B cell (primary cell): ENCODE measurements around the gene IL1R2. TPM values are rescaled to one million over a fixed set of nuclear protein-coding genes. Genes with fewer than 3 reads are reported as not detected.

ENCODE experiments used
- ATAC-seq: fragments of 200-7000 bp; cut with Tn5 transposase; one replicate; pipeline ENCODE4 v1.10.0; 2021; ENCODE audit warnings: low read depth, mild to moderate bottlenecking, moderate number of reproducible peaks, moderate library complexity
- CTCF ChIA-PET: fragments of 350-600 bp; sonication (Branson Sonifier 250); formaldehyde crosslinking; loops from one replicate; lab custom pipeline; 2021; ENCODE audit warnings: antibody characterized with exemption, inconsistent platforms; lab: Charles Lee
- POLR2A ChIA-PET: fragments of 350-600 bp; sonication (Branson Sonifier 250); formaldehyde crosslinking; loops from one replicate; lab custom pipeline; 2021; ENCODE audit warnings: antibody characterized with exemption; lab: Charles Lee
- DNase-seq: peaks from one replicate; pipeline ENCODE4 v3.0.0; 2013
- H2AFZ ChIP-seq: 2 replicates; pipeline ENCODE4 v1.6.1; 2012; ENCODE audit warnings: mild to moderate bottlenecking, low read depth, low read length; ENCODE audit not compliant: insufficient read depth, poor library complexity, severe bottlenecking
- H3K27ac ChIP-seq, 2 donors: 1 replicate in 1 of 2; 2 replicates in 1 of 2; pipeline ENCODE4 v1.5.1; 2012 to 2013; ENCODE audit warnings: low read length in 2 of 2, mild to moderate bottlenecking in 2 of 2, moderate library complexity in 1 of 2
- H3K27me3 ChIP-seq, 4 experiments: fragments of 200-600 bp in 1 of 4; sonication (generic) in 1 of 4; replicated peaks in 1 of 4; 1 replicate in 2 of 4; 2 replicates in 2 of 4; pipeline versions ENCODE4 v1.6.1 to v1.7.0; 2013 to 2016; ENCODE audit warnings: low read length in 3 of 4, mild to moderate bottlenecking in 2 of 4, mixed read lengths in 1 of 4, moderate library complexity in 1 of 4; ENCODE audit not compliant: insufficient read depth in 4 of 4, control insufficient read depth in 3 of 4; ENCODE audit errors: control extremely low read depth in 1 of 4
- H3K36me3 ChIP-seq, 2 experiments: replicated peaks in 1 of 2; 1 replicate in 1 of 2; 2 replicates in 1 of 2; pipeline versions ENCODE4 v1.6.1 to v1.7.1; 2013; ENCODE audit warnings: low read length in 1 of 2; ENCODE audit not compliant: insufficient read depth in 2 of 2, control insufficient read depth in 1 of 2; ENCODE audit errors: control extremely low read depth in 1 of 2, extremely low read depth in 1 of 2
- H3K4me1 ChIP-seq, 2 donors: fragments of 200-600 bp in 1 of 2; sonication (generic) in 1 of 2; 1 replicate in 1 of 2; 2 replicates in 1 of 2; pipeline versions ENCODE4 v1.5.1 to v1.6.1; 2013 to 2017; ENCODE audit warnings: low read length in 2 of 2; ENCODE audit not compliant: control insufficient read depth in 2 of 2, insufficient read depth in 2 of 2
- H3K4me2 ChIP-seq: replicated peaks from 2 replicates; pipeline ENCODE3; 2012; ENCODE audit warnings: mild to moderate bottlenecking, low read depth, low read length; ENCODE audit not compliant: poor library complexity, severe bottlenecking
- H3K4me3 ChIP-seq, 5 experiments: fragments of 200-600 bp in 1 of 5; sonication (generic) in 1 of 5; 1 replicate in 3 of 5; 2 replicates in 2 of 5; pipeline versions ENCODE4 v1.5.1 to v1.7.0; 2011 to 2016; ENCODE audit warnings: low read length in 4 of 5, mild to moderate bottlenecking in 4 of 5, low read depth in 2 of 5, control low read depth in 1 of 5, moderate library complexity in 1 of 5; ENCODE audit not compliant: insufficient read depth in 1 of 5; ENCODE audit errors: control extremely low read depth in 1 of 5, extremely low read depth in 1 of 5
- H3K79me2 ChIP-seq: fragments of 200-600 bp; sonication (generic); one replicate; pipeline ENCODE4 v1.6.0; 2016; ENCODE audit warnings: low read length; ENCODE audit not compliant: control insufficient read depth, insufficient read depth
- H3K9ac ChIP-seq: fragments of 200-600 bp; sonication (generic); 2 replicates; pipeline ENCODE4 v1.6.1; 2017; ENCODE audit warnings: mild to moderate bottlenecking, low read length, moderate library complexity
- H3K9me3 ChIP-seq, 3 donors: one replicate each; pipeline versions ENCODE4 v1.6.1 to v1.7.1; 2013; ENCODE audit warnings: low read length in 2 of 3; ENCODE audit not compliant: control insufficient read depth in 2 of 3, insufficient read depth in 1 of 3; ENCODE audit errors: control extremely low read depth in 1 of 3
- H4K20me1 ChIP-seq: 2 replicates; pipeline ENCODE4 v1.6.0; 2012; ENCODE audit warnings: mild to moderate bottlenecking, low read length; ENCODE audit not compliant: insufficient read depth, control insufficient read depth, poor library complexity, severe bottlenecking
- H3K27ac Mint-ChIP-seq: one replicate; pipeline ENCODE4 v1.8.0; 2021; ENCODE audit warnings: mixed read lengths
- H3K27me3 Mint-ChIP-seq: one replicate; pipeline ENCODE4 v1.8.0; 2021; ENCODE audit warnings: mixed read lengths
- H3K4me1 Mint-ChIP-seq: one replicate; pipeline ENCODE4 v1.8.0; 2021; ENCODE audit warnings: mixed read lengths
- H3K4me3 Mint-ChIP-seq: one replicate; pipeline ENCODE4 v1.8.0; 2021; ENCODE audit warnings: mixed read lengths
- H3K9me3 Mint-ChIP-seq: one replicate; pipeline ENCODE4 v1.8.0; 2022; ENCODE audit warnings: mixed read lengths; ENCODE audit not compliant: insufficient read depth
- CTCF ChIP-seq: fragments of 200-600 bp; IDR thresholded peaks from one replicate; pipeline ENCODE4 v1.8.0; 2022; ENCODE audit warnings: antibody characterized with exemption, mild to moderate bottlenecking
- EZH2 ChIP-seq: IDR thresholded peaks from 2 replicates; pipeline ENCODE4 v1.6.1; 2012; ENCODE audit warnings: borderline replicate concordance, low read depth, mild to moderate bottlenecking, moderate library complexity, low read length; ENCODE audit not compliant: insufficient read depth, poor library complexity, severe bottlenecking
- WGBS: methylation state at CpG from one replicate; pipeline ENCODE4 v1.1.5; 2013; ENCODE audit warnings: missing lambda C conversion rate; ENCODE audit not compliant: insufficient coverage; 5-methylcytosine and 5-hydroxymethylcytosine counted together
- intact Hi-C: fragments of 100-400 bp; cut with micrococcal nuclease; formaldehyde crosslinking; loops from one replicate; pipeline ENCODE4 v1.10.0; 2022
- polyA plus RNA-seq: library from polyadenylated mRNA; depleted of rRNA; stranded (reverse); fragments of >200 nt; gene quantifications from 2 replicates; pipeline ENCODE4 v1.2.3, GENCODE V29; 2012
- total RNA-seq, 2 donors: library from RNA; stranded (reverse); fragments of 120-200 nt in 1 of 2; gene quantifications; 1 replicate in 1 of 2; 2 replicates in 1 of 2; pipeline versions ENCODE4 v1.2.3 to v1.2.4, GENCODE V29; 2013 to 2022

Gene IL1R2
- total and polyA plus RNA-seq, 2 donors (not counting 1 experiment from before 2014, with no cell fraction given) = not detected

DNA sequence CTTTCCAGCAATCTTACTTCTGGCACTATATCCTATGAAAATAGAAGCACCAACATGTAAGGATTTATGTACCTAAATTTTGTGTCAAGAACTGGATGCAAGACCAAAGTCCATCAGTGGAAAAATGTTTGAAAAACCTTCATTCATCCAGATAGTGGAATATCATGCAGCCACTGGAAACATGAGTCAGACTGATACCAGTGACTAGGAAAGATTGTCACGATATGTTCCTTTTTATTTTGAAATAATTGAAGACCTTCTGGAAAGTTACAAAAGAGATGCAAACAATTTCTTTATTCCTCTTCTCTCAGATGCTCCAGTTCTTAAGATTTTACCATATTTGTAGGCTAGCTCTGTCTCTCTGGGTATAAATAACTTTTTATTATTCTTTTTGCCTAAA, 40.5 kb upstream of the IL1R2 start:
- intact Hi-C loops = no loop called here
- H2AFZ ChIP-seq = no peak overlapping the region
- Mint-ChIP-seq H3K27ac (no peak overlapping the region), H3K9me3 (peaks cover 5% of the 10 kb centered on the region), H3K4me3 (no peak overlapping the region), H3K27me3 (peaks cover 7% of the 10 kb centered on the region), H3K4me1 (no peaks in the 10 kb centered on the region)
- H3K4me3 ChIP-seq = no peak overlapping the region
- no peak overlapping the region for H3K27ac ChIP-seq
- peaks cover 0 to 2% (median 0%) of the 10 kb centered on the region in 4 experiments for H3K27me3 ChIP-seq
- no peaks in the 10 kb centered on the region for H3K36me3 ChIP-seq
- ATAC-seq = no peak
- H3K4me1 ChIP-seq = no peaks in the 10 kb centered on the region
- H4K20me1 ChIP-seq = no peaks in the 10 kb centered on the region
- peaks cover 0 to 19% (median 6%) of the 10 kb centered on the region in 3 donors for H3K9me3 ChIP-seq
- no peaks in the 10 kb centered on the region for H3K79me2 ChIP-seq
- TF ChIP-seq CTCF (no peak), EZH2 (no peak)
- no peak for DNase-seq
- ChIA-PET POLR2A (no interaction called here), CTCF (no interaction called here)
- H3K9ac ChIP-seq = no peak overlapping the region
- H3K4me2 ChIP-seq = no peak overlapping the region
- WGBS = 80% methylated on average over 1 of the region's 1 CpG

DNA sequence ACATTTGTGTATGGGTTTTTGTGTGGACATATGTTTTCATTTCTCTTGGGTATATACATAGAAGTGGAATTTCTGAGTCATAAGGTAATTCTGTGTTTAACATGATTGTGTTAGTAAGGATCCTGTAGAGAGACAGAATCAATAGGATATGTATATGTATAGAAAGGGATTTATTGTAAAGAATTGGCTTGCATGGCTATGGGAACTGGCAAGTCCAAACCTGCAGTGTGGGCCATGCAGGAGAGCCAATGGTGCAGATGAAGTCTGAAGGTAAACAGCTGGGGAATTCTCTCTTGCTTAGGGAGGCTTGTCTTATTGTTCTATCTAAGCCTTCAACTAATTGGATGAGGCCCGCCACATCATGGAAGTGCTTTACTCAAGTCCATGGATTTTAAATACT, 39.2 kb upstream of the IL1R2 start:
- H3K27me3 ChIP-seq = peaks cover 0 to 2% (median 0%) of the 10 kb centered on the region in 4 experiments
- CTCF ChIA-PET = no interaction called here
- no peaks in the 10 kb centered on the region for H3K36me3 ChIP-seq
- peaks cover 0 to 15% (median 10%) of the 10 kb centered on the region in 3 donors for H3K9me3 ChIP-seq
- H4K20me1 ChIP-seq = no peaks in the 10 kb centered on the region
- no peak overlapping the region for H3K27ac ChIP-seq
- intact Hi-C loops = no loop called here
- Mint-ChIP-seq H3K4me3 (no peak overlapping the region), H3K4me1 (no peaks in the 10 kb centered on the region), H3K27ac (no peak overlapping the region), H3K9me3 (peaks cover 8% of the 10 kb centered on the region), H3K27me3 (peaks cover 7% of the 10 kb centered on the region)
- POLR2A ChIA-PET = no interaction called here
- TF ChIP-seq EZH2 (no peak), CTCF (no peak)
- no peak overlapping the region for H3K9ac ChIP-seq
- WGBS = 100% methylated on average over 1 of the region's 1 CpG
- no peaks in the 10 kb centered on the region for H3K4me1 ChIP-seq
- ATAC-seq = no peak
- H3K79me2 ChIP-seq = no peaks in the 10 kb centered on the region
- H2AFZ ChIP-seq = no peak overlapping the region
- no peak overlapping the region for H3K4me2 ChIP-seq
- DNase-seq = no peak
- H3K4me3 ChIP-seq = no peak overlapping the region
